Psoas muscle (tissue), 8 donors: Measurements from ENCODE around the gene GAB3. TPM values are rescaled to one million over a fixed set of nuclear protein-coding genes. Genes with fewer than 3 reads are reported as not detected.

Source experiments
- ATAC-seq, 4 donors: fragments of 200-7000 bp; cut with Tn5 transposase; one replicate each; pipeline ENCODE4 v1.9.1; 2020; ENCODE audit warnings: moderate library complexity in 3 of 4, mild to moderate bottlenecking in 2 of 4
- DNase-seq, 2 donors: peaks; one replicate each; pipeline ENCODE4 v3.0.0-alpha.2; 2020
- H3K27ac ChIP-seq: fragments of 200-600 bp; one replicate; pipeline ENCODE4 v1.8.0; 2022
- H3K27me3 ChIP-seq, 3 donors: fragments of 200-600 bp in 1 of 3; one replicate each; pipeline versions ENCODE4 v1.6.1 to v1.8.0; 2013 to 2022; ENCODE audit warnings: low read length in 2 of 3, mild to moderate bottlenecking in 2 of 3, moderate library complexity in 1 of 3; ENCODE audit not compliant: insufficient read depth in 3 of 3
- H3K36me3 ChIP-seq, 2 donors: fragments of 200-600 bp in 1 of 2; one replicate each; pipeline versions ENCODE4 v1.6.1 to v1.8.0; 2013 to 2022; ENCODE audit warnings: low read depth in 1 of 2, mild to moderate bottlenecking in 1 of 2, moderate library complexity in 1 of 2; ENCODE audit not compliant: insufficient read depth in 1 of 2
- H3K4me1 ChIP-seq: fragments of 200-600 bp; one replicate; pipeline ENCODE4 v1.8.0; 2022
- H3K4me3 ChIP-seq: fragments of 200-600 bp; one replicate; pipeline ENCODE4 v1.8.0; 2022; ENCODE audit warnings: mild to moderate bottlenecking
- H3K9me3 ChIP-seq: fragments of 200-600 bp; one replicate; pipeline ENCODE4 v1.8.0; 2022
- WGBS, 3 donors: extraction: QIAGEN DNeasy Blood & Tissue Kit; methylation state at CpG; one replicate each; pipeline versions ENCODE4 v1.1.6 to v1.1.7; 2013; 5-methylcytosine and 5-hydroxymethylcytosine counted together
- intact Hi-C, 2 donors: fragments of 100-400 bp; cut with DNase I; formaldehyde crosslinking; loops; one replicate each; pipeline versions ENCODE4 v1.11.0 to v1.14.2; 2022
- polyA plus RNA-seq, 3 donors: library from polyadenylated mRNA; stranded (reverse); fragments of 200-250 nt; gene quantifications; one replicate each; pipeline ENCODE4 v1.2.3, GENCODE V29; 2013
- total RNA-seq, 4 donors: library from RNA; stranded (reverse); fragmentation: NEBNext Ultra II Directional in 2 of 4; extraction: Animal tissue kit (Norgen Biotek cat#: 25700) in 2 of 4; gene quantifications; one replicate each; pipeline versions ENCODE4 v1.2.1 to v1.2.4, GENCODE V29; 2021 to 2023
- TF ChIP-seq, protein P1 (sequence below): fragments of 200-600 bp; IDR thresholded peaks from one replicate; pipeline ENCODE4 v1.8.0; 2022; ENCODE audit warnings: antibody characterized with exemption
- donor health status: healthy with polysubstance abuse.
- donor health status: DM: no; HTN: no; CAD: no; lungs with moderate emphysema.
- donor health status: Bipolar disorder and iron deficiency.
- donor health status: healthy.
- donor health status: DM: yes; HTN: yes; CAD: no.
- donor health status: DM: no; HTN: no; CAD: no.
- donor health status: DM: no; HTN: no; CAD: no.
- donor health status: DM: yes; HTN: yes; CAD: no.

The GAB3 gene
- total and polyA plus RNA-seq, 7 donors: 0.61 to 3.4 (median 1.4) TPM

DNA sequence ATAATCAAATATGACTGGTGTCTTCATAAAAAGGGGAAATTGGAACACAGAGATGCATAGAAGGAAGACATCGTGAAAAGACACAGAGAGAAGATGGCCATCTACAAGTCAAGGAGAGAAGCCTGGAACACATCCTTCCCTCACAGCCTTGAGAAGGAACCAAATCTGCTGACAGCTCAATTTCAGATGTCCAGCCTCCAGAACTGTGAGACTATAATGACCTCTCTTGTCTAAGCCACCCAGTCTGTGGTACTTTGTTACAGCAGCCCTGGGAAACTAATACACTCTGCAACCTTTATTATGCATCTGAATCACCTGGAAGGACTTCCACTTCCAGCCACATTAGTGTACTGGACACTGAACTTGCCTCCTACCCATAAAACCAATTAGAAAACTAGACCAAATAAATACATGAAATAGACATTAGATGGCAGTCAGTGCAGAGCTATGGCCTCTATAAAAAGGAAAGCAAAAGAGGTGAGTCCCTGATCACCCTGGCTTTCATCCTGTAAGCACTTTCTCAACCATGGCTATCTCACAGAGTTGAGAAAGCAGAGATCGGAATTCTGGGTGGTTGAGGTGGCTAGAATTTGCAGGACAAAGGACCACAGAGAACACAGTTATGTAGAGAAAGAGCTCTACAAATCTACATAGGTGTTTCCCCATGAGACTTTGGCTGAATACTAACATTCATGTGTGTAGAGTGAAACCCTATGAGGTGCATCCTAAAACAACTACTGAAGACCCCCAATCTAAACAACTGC is 25.7 kb downstream of the GAB3 start:
- no peaks in the 10 kb centered on the region for H3K36me3 ChIP-seq
- ATAC-seq (peak in 2 of 4 donors; percentile 17 to 47), DNase-seq (no peak)
- H3K4me1 ChIP-seq: peaks cover 27% of the 10 kb centered on the region
- TF ChIP-seq, protein P1, sequence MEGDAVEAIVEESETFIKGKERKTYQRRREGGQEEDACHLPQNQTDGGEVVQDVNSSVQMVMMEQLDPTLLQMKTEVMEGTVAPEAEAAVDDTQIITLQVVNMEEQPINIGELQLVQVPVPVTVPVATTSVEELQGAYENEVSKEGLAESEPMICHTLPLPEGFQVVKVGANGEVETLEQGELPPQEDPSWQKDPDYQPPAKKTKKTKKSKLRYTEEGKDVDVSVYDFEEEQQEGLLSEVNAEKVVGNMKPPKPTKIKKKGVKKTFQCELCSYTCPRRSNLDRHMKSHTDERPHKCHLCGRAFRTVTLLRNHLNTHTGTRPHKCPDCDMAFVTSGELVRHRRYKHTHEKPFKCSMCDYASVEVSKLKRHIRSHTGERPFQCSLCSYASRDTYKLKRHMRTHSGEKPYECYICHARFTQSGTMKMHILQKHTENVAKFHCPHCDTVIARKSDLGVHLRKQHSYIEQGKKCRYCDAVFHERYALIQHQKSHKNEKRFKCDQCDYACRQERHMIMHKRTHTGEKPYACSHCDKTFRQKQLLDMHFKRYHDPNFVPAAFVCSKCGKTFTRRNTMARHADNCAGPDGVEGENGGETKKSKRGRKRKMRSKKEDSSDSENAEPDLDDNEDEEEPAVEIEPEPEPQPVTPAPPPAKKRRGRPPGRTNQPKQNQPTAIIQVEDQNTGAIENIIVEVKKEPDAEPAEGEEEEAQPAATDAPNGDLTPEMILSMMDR: no peak
- no peak overlapping the region for H3K4me3 ChIP-seq
- no peak overlapping the region for H3K27ac ChIP-seq
- WGBS, 3 donors: 75 to 100% (median 90%) methylated on average over 2 of the region's 2 CpGs
- H3K27me3 ChIP-seq: no peaks in the 10 kb centered on the region
- H3K9me3 ChIP-seq: no peaks in the 10 kb centered on the region
- intact Hi-C loops: no loop called here

DNA sequence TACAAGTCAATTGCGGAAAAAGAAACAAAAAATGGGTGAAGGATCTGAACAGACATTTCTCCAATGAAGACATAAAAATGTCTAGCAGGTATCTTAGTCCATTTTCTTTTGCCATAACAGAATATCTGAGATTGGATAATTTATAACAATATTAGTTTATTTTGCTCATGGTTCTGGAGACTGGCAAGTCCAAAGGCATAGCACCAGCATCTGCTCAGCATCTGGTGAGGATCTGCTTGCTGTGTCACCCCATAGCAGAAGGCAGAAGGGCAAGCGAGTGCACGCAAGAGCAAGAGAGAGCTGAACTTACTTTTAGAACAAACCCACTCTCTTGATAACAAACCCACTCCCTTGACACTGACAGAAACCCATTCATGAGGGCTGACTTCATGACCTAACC is 29.7 kb downstream of the GAB3 start:
- Histone ChIP-seq H3K9me3 (no peaks in the 10 kb centered on the region), H3K4me1 (no peaks in the 10 kb centered on the region), H3K27ac (no peak overlapping the region), H3K4me3 (no peak overlapping the region), H3K27me3 (no peaks in the 10 kb centered on the region), H3K36me3 (no peaks in the 10 kb centered on the region)
- 90 to 98% (median 98%) methylated on average over 3 of the region's 3 CpGs for WGBS, 3 donors
- DNase-seq (no peak), ATAC-seq (no peak)
- TF ChIP-seq, protein P1: no peak
- intact Hi-C loops: no loop called here

GRCh38 chrX:154720067-154720466 is 30.8 kb downstream of the GAB3 start:
- 69 to 72% (median 69%) methylated on average over 4 of the region's 4 CpGs for WGBS, 3 donors
- intact Hi-C loops: no loop called here
- H3K4me1 ChIP-seq: no peaks in the 10 kb centered on the region

DNA sequence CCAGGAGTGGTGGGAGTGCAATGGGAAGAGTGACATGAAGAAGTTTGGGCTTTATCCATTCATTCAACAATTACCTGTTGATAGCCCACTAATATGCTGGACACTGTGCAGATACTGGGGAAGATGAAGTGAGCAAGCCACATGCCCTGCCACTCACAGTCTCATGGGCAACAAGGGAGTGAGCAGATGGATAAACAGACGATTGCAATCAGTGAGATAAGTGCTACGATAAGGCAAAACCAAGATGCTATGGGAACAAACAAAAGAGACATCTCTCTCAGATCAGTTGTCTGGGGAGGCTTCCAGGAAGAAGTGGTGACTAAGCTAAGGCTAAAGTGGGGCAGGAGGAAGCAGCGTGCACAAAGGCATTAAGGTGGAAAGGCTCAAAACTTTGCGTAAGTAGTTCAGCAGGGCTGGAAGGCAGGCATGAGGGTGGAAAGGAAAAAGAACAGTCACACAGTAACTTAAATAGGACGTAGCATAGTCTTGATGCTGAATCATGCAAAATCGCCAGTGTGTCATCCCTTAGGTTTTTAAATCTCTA is 31.7 kb downstream of the GAB3 start:
- ATAC-seq: no peak

More at GRCh38 chrX:154720067-154720466, 30.8 kb downstream of the GAB3 start:
- no peak overlapping the region for H3K4me3 ChIP-seq
- H3K27me3 ChIP-seq: no peaks in the 10 kb centered on the region
- H3K9me3 ChIP-seq: no peaks in the 10 kb centered on the region
- ATAC-seq (no peak), DNase-seq (no peak)
- H3K36me3 ChIP-seq: no peaks in the 10 kb centered on the region
- H3K27ac ChIP-seq: no peak overlapping the region
- TF ChIP-seq, protein P1: no peak

More for the DNA sequence above, 31.7 kb downstream of the GAB3 start:
- no peak overlapping the region for H3K27ac ChIP-seq
- no peaks in the 10 kb centered on the region for H3K4me1 ChIP-seq
- TF ChIP-seq, protein P1: no peak
- 63 to 72% (median 69%) methylated on average over 6 of the region's 6 CpGs for WGBS, 3 donors
- H3K27me3 ChIP-seq: no peaks in the 10 kb centered on the region
- no peak for DNase-seq
- H3K36me3 ChIP-seq: no peaks in the 10 kb centered on the region
- no peak overlapping the region for H3K4me3 ChIP-seq
- intact Hi-C loops: no loop called here
- H3K9me3 ChIP-seq: no peaks in the 10 kb centered on the region
